M059J (cell line): ENCODE results near the gene GRIA2. TPM values are rescaled to one million over a fixed set of nuclear protein-coding genes. Genes with fewer than 3 reads are reported as not detected.
A peak's percentile ranks its signal among the peaks of the same experiment; 100 is the strongest.
"Not testable (repeated sequence)": the region's sequence is repeated elsewhere in the genome, so short reads cannot be mapped to it uniquely, and the experiment has no call there.

Source experiments
- DNase-seq: peaks from one replicate; pipeline ENCODE4 v3.0.0-alpha.2; 2012; ENCODE audit warnings: low read depth
- total RNA-seq: library from RNA; depleted of rRNA; stranded (reverse); fragments of >200 nt; shearing (Covaris generic); gene quantifications from 2 replicates; pipeline ENCODE4 v1.2.3, GENCODE V29; 2014; rRNA removed

Gene GRIA2
- not detected in 2 replicates for total RNA-seq

- peak; percentile 43 for DNase-seq
These were observed at the start of gene GRIA2 for GRCh38 chr4:157220371-157220881. TSS of gene GRIA2 (plus strand) at chr4:157220728. CDS start at chr4:157221043, 315 bp downstream.

GRCh38 chr4:157172011-157172410 lies 48.5 kb upstream of the GRIA2 start:
- DNase-seq, result peak; percentile 13

GRCh38 chr4:157180268-157180667 lies 40.3 kb upstream of the GRIA2 start:
- DNase-seq, result not testable (repeated sequence)

GRCh38 chr4:157184300-157184699 lies 36.2 kb upstream of the GRIA2 start:
- DNase-seq, result no peak

- no peak for DNase-seq
These were observed 35.2 kb upstream of the GRIA2 start for GRCh38 chr4:157185363-157185762.

- no peak for DNase-seq
These were observed 25.2 kb upstream of the GRIA2 start for GRCh38 chr4:157195374-157195773.

GRCh38 chr4:157196046-157196445 lies 24.5 kb upstream of the GRIA2 start:
- no peak for DNase-seq

- no peak for DNase-seq
These were observed 15.8 kb upstream of the GRIA2 start for GRCh38 chr4:157204634-157205244.

- DNase-seq, result peak; percentile 23
These were observed 2.8 kb upstream of the GRIA2 start for GRCh38 chr4:157217708-157218107.

GRCh38 chr4:157219711-157220370 lies 687 bp upstream of the GRIA2 start:
- DNase-seq, result no peak

GRCh38 chr4:157221426-157221894 lies 932 bp downstream of the GRIA2 start:
- DNase-seq, result no peak

- DNase-seq, result peak; percentile 14
These were observed 1.6 kb downstream of the GRIA2 start for GRCh38 chr4:157221895-157222770.

GRCh38 chr4:157222771-157223160 lies 2.2 kb downstream of the GRIA2 start:
- DNase-seq, result peak; percentile 3

- DNase-seq, result no peak
These were observed 2.9 kb downstream of the GRIA2 start for GRCh38 chr4:157223456-157223855.

- peak; percentile 5 for DNase-seq
These were observed 4.6 kb downstream of the GRIA2 start for GRCh38 chr4:157225096-157225495.

GRCh38 chr4:157226035-157226434 lies 5.5 kb downstream of the GRIA2 start:
- no peak for DNase-seq

- DNase-seq, result no peak
These were observed 6.1 kb downstream of the GRIA2 start for GRCh38 chr4:157226601-157227000.

- no peak for DNase-seq
These were observed 11.0 kb downstream of the GRIA2 start for GRCh38 chr4:157231525-157231924.

- no peak for DNase-seq
These were observed 22.3 kb downstream of the GRIA2 start for GRCh38 chr4:157242871-157243270.

- DNase-seq, result no peak
These were observed 23.8 kb downstream of the GRIA2 start for GRCh38 chr4:157244348-157244747.

GRCh38 chr4:157245351-157245750 lies 24.8 kb downstream of the GRIA2 start:
- DNase-seq, result no peak

GRCh38 chr4:157246964-157247363 lies 26.4 kb downstream of the GRIA2 start:
- no peak for DNase-seq
